HG03108 (cell line): ENCODE data around the gene ACOT11.
"Not testable (repeated sequence)": the region's sequence is repeated elsewhere in the genome, so short reads cannot be mapped to it uniquely, and the experiment has no call there.

Experiments used
- ATAC-seq: cut with Tn5 transposase; IDR thresholded peaks from one replicate; pipeline ENCODE4 v1.9.1; 2021; ENCODE audit warnings: moderate library complexity; ENCODE audit not compliant: unreplicated experiment

Gene ACOT11

GRCh38 chr1:54607821-54608565, 60.0 kb downstream of the ACOT11 start:
- no peak for ATAC-seq

GRCh38 chr1:54608566-54609230, 60.7 kb downstream of the ACOT11 start:
- ATAC-seq: no peak

GRCh38 chr1:54609301-54609921, 61.4 kb downstream of the ACOT11 start:
- ATAC-seq: no peak

- ATAC-seq: no peak
Observed at GRCh38 chr1:54610048-54610447, 62.0 kb downstream of the ACOT11 start.

- no peak for ATAC-seq
Observed at GRCh38 chr1:54610601-54611580, 62.9 kb downstream of the ACOT11 start.

- no peak for ATAC-seq
Observed at GRCh38 chr1:54611621-54612020, 63.6 kb downstream of the ACOT11 start.

- no peak for ATAC-seq
Observed at GRCh38 chr1:54614024-54614423, 66.0 kb downstream of the ACOT11 start.

GRCh38 chr1:54614563-54614962, 66.5 kb downstream of the ACOT11 start:
- ATAC-seq: no peak

GRCh38 chr1:54615531-54616279, 67.7 kb downstream of the ACOT11 start:
- ATAC-seq: no peak

GRCh38 chr1:54619749-54620148, 71.7 kb downstream of the ACOT11 start:
- no peak for ATAC-seq

GRCh38 chr1:54623216-54624007, 75.4 kb downstream of the ACOT11 start, which contains the start of gene FAM151A:
TSS of gene FAM151A (minus strand) at chr1:54623525. CDS start at chr1:54623395, 130 bp downstream.
- ATAC-seq: no peak

- ATAC-seq: no peak
Observed at GRCh38 chr1:54624466-54625464, 76.7 kb downstream of the ACOT11 start.

- no peak for ATAC-seq
Observed at GRCh38 chr1:54627196-54627595, 79.2 kb downstream of the ACOT11 start.

- not testable (repeated sequence) for ATAC-seq
Observed at GRCh38 chr1:54635804-54636203, 87.8 kb downstream of the ACOT11 start.

GRCh38 chr1:54636461-54637446, 88.7 kb downstream of the ACOT11 start:
- not testable (repeated sequence) for ATAC-seq

- ATAC-seq: no peak
Observed at GRCh38 chr1:54640361-54640760, 92.3 kb downstream of the ACOT11 start.
